SU-DHL-6 (cell line): ENCODE measurements around the gene TMEM163.

ENCODE experiments used
- H2AFZ ChIP-seq: fragments of 200-600 bp; sonication (generic); 2 replicates; pipeline ENCODE4 v1.6.1; 2014; ENCODE audit warnings: low read depth, mild to moderate bottlenecking, moderate library complexity, mixed read lengths, antibody characterized with exemption, low read length; ENCODE audit not compliant: severe bottlenecking
- H3F3A ChIP-seq: fragments of 200-600 bp; shearing (Covaris generic); 2 replicates; pipeline ENCODE4 v1.6.0; 2016; ENCODE audit warnings: antibody characterized with exemption, mild to moderate bottlenecking; ENCODE audit not compliant: insufficient read depth
- H3K27ac ChIP-seq: fragments of 200-600 bp; sonication (generic); 2 replicates; pipeline ENCODE4 v1.5.1; 2016; ENCODE audit warnings: low read depth, mild to moderate bottlenecking, low read length, moderate library complexity, mixed read lengths
- H3K27me3 ChIP-seq: fragments of 200-600 bp; sonication (generic), shearing (Covaris generic); 2 replicates; pipeline ENCODE4 v1.6.0; 2014; ENCODE audit warnings: mild to moderate bottlenecking, low read length
- H3K36me3 ChIP-seq: fragments of 200-600 bp; sonication (generic); 2 replicates; pipeline ENCODE4 v1.6.1; 2014; ENCODE audit warnings: mild to moderate bottlenecking, low read length, mixed read lengths
- H3K4me2 ChIP-seq: fragments of 300-600, 200-600 bp; shearing (Covaris generic), sonication (generic); 2 replicates; pipeline ENCODE4 v1.6.0; 2014; ENCODE audit warnings: low read length, low read depth, mild to moderate bottlenecking; ENCODE audit not compliant: poor library complexity, severe bottlenecking
- H3K4me3 ChIP-seq: fragments of 200-600 bp; sonication (generic); 2 replicates; pipeline ENCODE4 v1.5.1; 2014; ENCODE audit warnings: antibody characterized with exemption, low read length, mild to moderate bottlenecking, mixed read lengths; ENCODE audit not compliant: insufficient read depth, poor library complexity, severe bottlenecking
- H3K79me2 ChIP-seq: fragments of 200-600 bp; sonication (generic); 2 replicates; pipeline ENCODE4 v1.6.1; 2014; ENCODE audit warnings: mild to moderate bottlenecking, low read length, moderate library complexity; ENCODE audit not compliant: insufficient read depth
- H3K9ac ChIP-seq: fragments of 200-600 bp; sonication (generic); 2 replicates; pipeline ENCODE4 v1.7.0; 2014; ENCODE audit warnings: mild to moderate bottlenecking, low read length
- H3K9me2 ChIP-seq: fragments of 200-600 bp; sonication (generic); replicated peaks from 2 replicates; pipeline ENCODE4 v1.6.1; 2014; ENCODE audit warnings: low read length; ENCODE audit not compliant: insufficient read depth
- H3K9me3 ChIP-seq: fragments of 200-600 bp; sonication (generic); 2 replicates; pipeline ENCODE4 v1.6.1; 2014; ENCODE audit warnings: low read length, mixed read lengths; ENCODE audit not compliant: insufficient read depth
- H4K20me1 ChIP-seq: fragments of 200-600 bp; sonication (generic); 2 replicates; pipeline ENCODE4 v1.6.1; 2014; ENCODE audit warnings: low read depth, mild to moderate bottlenecking, antibody characterized with exemption, low read length, moderate library complexity, mixed read lengths
- EZH2phosphoT487 ChIP-seq: fragments of 200-600 bp; sonication (generic), shearing (Covaris generic); conservative IDR thresholded peaks from 2 replicates; pipeline ENCODE4 v1.6.1; 2018; ENCODE audit warnings: mild to moderate bottlenecking, antibody characterized with exemption, low read length, moderate library complexity, mixed read lengths
- TF ChIP-seq, protein P1 (sequence below): fragments of 200-600 bp; sonication (generic); IDR thresholded peaks from one replicate; pipeline ENCODE4 v1.5.1; 2017; ENCODE audit warnings: antibody characterized with exemption, mild to moderate bottlenecking, low read length, moderate library complexity; ENCODE audit not compliant: insufficient read depth, poor library complexity, severe bottlenecking

TMEM163 gene

DNA sequence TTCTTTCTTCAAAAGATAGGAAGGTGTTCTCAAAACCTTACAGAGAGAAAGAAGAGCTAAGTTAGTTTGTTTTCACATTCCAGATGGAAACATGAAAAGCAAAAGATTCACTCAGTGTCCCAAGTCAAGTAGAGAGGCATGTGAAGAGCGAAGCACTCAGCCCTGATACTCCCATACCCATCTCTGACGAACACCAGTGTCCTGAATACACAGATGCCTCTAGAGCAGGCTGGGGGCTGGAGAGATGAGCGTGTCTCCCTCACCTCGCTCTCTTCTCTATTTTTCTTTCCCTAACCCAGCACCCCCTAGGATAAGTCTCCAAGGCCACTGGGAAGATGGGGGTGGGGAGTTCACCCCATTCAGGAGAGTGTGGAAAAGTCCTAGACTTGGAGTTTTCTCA, 227.8 kb downstream of the TMEM163 start:
- Histone ChIP-seq H2AFZ (no peak overlapping the region), H3K27ac (no peak overlapping the region), H3K4me3 (no peak overlapping the region), H4K20me1 (no peaks in the 10 kb centered on the region), H3K9me3 (no peaks in the 10 kb centered on the region), H3K4me2 (no peak overlapping the region), H3K79me2 (no peaks in the 10 kb centered on the region), H3K9ac (no peak overlapping the region), H3K27me3 (no peaks in the 10 kb centered on the region), H3K9me2 (no peaks in the 10 kb centered on the region), H3K36me3 (no peaks in the 10 kb centered on the region), H3F3A (no peaks in the 10 kb centered on the region)
- TF ChIP-seq EZH2phosphoT487: no peak
- TF ChIP-seq, protein P1, sequence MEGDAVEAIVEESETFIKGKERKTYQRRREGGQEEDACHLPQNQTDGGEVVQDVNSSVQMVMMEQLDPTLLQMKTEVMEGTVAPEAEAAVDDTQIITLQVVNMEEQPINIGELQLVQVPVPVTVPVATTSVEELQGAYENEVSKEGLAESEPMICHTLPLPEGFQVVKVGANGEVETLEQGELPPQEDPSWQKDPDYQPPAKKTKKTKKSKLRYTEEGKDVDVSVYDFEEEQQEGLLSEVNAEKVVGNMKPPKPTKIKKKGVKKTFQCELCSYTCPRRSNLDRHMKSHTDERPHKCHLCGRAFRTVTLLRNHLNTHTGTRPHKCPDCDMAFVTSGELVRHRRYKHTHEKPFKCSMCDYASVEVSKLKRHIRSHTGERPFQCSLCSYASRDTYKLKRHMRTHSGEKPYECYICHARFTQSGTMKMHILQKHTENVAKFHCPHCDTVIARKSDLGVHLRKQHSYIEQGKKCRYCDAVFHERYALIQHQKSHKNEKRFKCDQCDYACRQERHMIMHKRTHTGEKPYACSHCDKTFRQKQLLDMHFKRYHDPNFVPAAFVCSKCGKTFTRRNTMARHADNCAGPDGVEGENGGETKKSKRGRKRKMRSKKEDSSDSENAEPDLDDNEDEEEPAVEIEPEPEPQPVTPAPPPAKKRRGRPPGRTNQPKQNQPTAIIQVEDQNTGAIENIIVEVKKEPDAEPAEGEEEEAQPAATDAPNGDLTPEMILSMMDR: no peak

DNA sequence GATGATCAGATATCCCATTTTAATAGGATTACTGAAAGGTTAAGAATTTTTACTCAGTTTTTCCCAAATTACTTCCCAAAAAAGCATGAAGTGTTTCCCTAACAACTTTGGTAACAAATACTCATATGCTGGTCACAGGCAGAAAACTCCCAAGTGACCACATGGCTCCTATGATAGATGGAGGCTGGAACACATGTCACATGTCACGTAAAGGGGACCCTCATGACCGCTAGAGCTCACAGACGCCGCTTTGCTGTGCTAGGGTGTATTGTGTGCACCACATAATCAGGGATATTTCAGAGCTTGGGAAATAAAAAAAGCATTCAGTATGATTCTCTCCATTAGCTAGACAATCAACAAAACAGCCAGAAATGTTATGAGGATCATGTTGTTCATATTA, 228.2 kb downstream of the TMEM163 start:
- Histone ChIP-seq H3K4me2 (no peak overlapping the region), H3K9me3 (no peaks in the 10 kb centered on the region), H4K20me1 (no peaks in the 10 kb centered on the region), H3K27ac (no peak overlapping the region), H2AFZ (no peak overlapping the region), H3K27me3 (no peaks in the 10 kb centered on the region), H3K36me3 (no peaks in the 10 kb centered on the region), H3K9me2 (no peaks in the 10 kb centered on the region), H3F3A (no peaks in the 10 kb centered on the region), H3K4me3 (no peak overlapping the region), H3K79me2 (no peaks in the 10 kb centered on the region), H3K9ac (no peak overlapping the region)
- TF ChIP-seq EZH2phosphoT487: no peak
- TF ChIP-seq, protein P1: no peak

DNA sequence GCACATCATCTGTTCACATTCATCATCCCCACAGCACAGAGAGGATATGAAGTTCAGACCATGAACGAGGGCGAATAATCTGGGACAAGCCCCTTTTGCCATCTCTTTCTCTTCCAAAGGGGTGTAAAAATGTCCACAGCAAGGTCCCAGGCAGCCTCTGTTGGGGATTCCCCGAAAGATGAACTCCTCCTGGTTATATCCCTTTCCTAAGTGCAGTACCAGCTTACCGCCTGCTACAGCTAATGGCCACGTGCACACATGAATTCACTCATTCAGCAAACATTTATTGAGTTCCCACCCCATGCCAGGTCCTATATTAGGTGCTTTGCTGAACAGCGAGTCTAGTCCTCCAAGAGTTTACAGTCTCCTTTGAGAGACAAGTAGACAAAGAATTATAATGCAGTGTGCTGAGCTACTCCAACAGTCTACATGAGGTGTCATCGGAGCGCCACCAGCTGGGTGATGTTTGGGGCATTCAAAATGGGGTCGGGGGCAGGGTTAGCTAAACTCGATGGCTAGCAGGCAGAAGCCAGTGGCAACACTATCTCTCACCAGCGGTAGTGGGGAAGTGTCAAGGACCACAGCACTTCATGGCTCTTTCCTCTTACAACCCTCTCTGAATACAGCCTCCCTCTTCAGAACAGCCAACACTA, 228.9 kb downstream of the TMEM163 start:
- no peaks in the 10 kb centered on the region for H3K79me2 ChIP-seq
- no peak overlapping the region for H3K4me2 ChIP-seq
- H3K9me3 ChIP-seq: no peaks in the 10 kb centered on the region
- no peak for TF ChIP-seq EZH2phosphoT487
- TF ChIP-seq, protein P1: no peak
- H3K36me3 ChIP-seq: no peaks in the 10 kb centered on the region
- H3K27me3 ChIP-seq: no peaks in the 10 kb centered on the region
- H2AFZ ChIP-seq: no peak overlapping the region
- H3K9me2 ChIP-seq: no peaks in the 10 kb centered on the region
- H3K27ac ChIP-seq: no peak overlapping the region
- no peaks in the 10 kb centered on the region for H3F3A ChIP-seq
- no peak overlapping the region for H3K9ac ChIP-seq
- no peaks in the 10 kb centered on the region for H4K20me1 ChIP-seq
- H3K4me3 ChIP-seq: no peak overlapping the region
